Measurements from ENCODE around the gene SAMD9.
"Not testable (repeated sequence)": the region's sequence is repeated elsewhere in the genome, so short reads cannot be mapped to it uniquely, and the experiment has no call there.

The SAMD9 gene

DNA sequence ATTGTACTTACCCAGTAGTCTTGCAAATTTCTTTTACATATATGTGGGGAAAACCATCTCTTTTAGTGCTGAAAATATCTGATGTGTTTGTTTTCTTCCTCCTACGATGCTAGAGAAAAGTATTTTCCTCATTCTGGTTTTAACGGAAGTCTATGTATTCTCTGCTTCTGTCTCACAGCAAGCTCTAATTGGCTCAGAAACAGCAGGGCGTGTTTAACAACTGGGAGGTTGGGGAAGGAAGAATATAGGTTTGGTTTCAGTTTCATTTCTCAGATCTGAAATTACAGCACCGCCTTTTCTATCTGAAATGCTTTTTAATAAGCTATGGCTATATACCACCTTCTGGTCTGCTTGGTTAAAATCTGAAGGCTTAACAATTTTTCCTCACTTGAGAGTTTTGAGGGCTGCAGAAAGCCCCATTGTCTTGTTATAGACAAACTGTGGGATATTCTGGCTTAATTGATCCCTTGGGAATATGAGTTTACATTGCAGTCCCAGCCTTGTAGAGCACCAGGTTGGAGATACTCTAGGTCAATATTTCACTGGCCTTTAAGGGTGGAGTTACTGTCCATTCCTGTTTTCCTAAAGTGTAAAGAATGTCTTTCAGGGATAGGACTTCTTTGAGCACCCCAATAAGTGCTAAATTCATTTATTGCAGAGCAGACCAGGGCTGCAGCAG lies at the start of gene SAMD9:
TSS of gene SAMD9 (minus strand) at position 128 of the 679 bp plus-strand sequence. CDS start 11,882 bp downstream, outside the sequence.
- peak; percentile 56 for DNase-seq

DNA sequence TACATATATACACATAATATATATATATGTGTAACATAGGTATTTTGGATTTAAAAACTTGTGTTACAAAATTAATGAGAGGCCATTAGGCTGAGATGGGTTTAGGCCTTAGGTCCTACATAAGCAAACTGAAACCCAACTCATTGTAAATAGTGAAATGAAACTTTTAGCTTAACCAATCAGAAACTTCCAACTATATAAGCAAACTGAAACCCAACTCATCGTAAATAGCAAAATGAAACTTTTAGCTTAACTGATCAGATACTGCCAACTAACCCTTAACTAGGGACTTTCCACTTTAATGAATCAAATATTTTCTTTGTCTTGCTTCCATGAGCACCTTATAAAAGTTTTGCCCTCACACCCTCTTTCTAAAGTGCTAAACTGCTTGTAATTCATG lies 47.7 kb upstream of the SAMD9 start:
- DNase-seq, result no peak

DNA sequence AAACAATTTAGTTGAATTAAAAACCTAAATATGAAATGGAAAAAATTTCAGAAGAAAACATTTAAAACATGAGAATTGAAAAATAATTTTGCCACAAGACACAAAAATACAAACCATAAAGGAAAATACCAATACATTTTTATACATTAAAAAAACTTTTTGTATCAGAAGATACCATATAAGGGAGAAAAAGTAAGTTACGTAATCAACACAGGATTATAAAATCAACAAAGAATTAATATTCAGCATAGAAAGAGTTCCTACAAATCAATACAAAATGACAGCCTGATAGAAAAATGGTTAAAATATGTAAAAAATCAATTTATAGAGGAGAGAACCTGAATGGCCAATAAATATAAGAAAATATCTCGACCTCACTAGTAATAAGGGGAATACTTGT lies 47.0 kb upstream of the SAMD9 start:
- DNase-seq, result no peak

DNA sequence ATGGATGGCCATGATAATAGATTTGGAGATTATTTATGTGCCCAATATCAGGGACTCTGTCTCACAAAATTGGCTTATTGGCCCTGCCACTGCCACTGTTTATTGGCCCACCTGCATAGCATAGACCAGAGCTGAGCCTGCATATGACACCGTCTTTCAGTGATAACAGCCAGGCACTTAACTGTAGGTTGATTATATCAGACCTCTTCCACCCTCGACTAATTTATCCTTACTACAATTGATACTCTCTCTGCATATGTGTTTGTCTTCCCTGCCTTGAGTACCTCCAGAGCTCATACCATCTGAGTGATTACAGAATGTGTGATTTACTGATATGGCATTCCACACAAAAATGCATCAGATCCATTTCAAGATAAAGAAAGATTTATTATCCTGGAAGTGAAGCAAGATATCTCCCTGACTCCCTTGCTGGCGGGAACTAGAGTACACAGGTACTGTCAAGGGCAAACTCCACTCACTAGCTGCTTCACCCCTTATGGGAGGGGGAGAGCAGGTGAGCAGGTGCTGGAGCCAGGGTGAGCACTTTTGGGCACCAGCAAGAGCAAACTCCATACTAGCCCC lies 43.5 kb upstream of the SAMD9 start:
- DNase-seq, result no peak

DNA sequence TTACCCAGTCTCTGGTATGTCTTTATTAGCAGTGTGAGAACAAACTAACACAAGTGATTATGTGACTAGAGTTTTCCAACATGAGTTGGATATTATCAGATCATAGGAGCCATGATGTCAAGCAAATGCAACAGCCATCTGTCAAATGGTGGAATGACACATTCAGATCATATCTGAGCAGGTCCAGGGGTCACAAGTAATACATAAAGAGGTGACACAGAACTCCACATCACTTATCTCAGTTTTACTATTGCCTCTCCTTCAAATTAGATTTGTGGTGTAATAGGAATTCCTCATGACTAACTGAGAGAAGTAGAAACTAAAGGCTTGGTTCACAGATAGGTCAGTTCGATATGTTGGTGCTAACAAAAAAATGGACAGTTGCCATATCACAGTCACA lies 42.6 kb upstream of the SAMD9 start:
- no peak for DNase-seq

DNA sequence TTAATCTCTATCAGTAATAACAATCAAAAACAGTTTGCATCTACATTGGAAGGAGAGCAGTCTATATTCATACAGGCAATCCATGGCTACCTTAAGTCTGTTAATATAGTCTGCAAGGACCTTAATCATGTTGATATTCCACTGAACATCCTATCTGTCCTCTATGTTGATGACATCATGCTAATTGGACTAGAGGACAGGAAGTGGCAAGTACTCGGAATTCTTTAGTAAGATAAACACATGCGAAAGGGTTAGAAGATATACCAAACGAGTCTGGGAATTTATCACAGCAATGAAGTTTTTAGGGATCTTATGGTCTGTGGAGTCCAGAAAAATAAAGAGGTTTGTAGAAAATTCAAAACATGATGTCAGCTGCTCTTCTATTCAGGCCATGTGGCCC lies 41.7 kb upstream of the SAMD9 start:
- no peak for DNase-seq

DNA sequence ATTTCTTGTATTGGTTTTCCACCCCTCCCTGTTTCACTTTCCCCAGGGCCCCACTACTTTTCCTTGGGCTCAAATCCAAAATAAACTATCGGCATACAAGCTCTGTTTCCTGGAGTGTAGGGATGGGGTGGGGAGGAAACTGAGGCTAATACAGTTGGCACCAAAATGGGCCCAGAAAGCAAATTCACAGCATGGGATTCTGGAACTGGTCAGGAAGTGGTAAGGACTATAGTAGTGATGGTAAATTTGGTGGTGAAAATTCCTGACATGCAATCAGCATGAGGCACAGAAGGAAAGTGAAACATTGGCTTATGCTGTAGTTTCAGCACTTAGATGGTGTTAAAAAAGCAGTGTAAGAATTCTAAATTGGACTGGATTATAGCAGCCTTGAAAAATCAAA lies 39.1 kb upstream of the SAMD9 start:
- DNase-seq, result no peak

DNA sequence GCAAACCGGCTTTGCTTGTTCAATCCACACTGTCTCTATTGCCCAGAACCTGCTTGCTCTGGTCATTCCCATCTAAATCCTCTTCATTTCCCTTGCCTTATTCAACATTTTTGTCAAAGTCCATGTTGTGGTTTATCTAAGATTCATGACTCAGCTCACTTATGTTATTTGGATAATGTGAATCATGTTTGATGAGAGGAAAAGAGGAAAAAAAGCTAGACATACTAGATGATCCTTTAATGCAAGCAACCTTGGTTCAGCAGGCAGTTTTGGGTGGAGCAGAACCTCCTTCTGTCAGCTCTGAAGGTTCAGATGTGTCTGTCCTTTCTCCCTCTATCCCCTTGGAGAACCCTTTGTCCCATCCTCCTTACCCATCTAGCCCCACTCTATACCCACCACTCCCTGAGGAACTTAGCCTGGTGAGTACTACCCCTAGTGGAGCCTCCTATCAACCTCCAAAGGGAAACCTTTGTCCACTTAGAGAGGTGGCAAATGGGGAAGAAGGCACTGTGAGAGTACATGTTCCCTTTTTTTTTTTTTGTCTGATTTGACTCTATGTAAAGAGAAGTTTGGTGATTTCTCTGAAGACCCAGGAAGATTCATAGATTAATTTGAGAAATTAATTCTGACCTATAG lies 32.5 kb upstream of the SAMD9 start:
- no peak for DNase-seq

DNA sequence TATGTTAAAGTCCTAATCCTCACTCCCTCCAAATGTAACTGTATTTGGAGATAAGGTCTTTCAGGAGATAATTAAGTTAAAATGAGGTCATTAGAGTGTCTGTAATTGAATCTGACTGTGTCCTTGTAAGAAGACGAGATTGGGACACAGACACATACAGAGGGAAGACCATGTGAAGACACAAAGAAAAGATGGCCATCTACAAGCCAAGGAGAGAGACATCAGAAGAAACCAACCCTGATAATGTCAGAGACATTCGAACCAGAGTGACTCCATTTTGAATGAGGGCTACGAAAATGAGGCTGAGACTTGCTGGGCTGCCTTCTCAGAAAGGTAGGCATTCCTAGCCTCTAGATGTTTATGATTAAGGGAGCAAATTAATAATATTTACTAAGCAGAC lies 30.9 kb upstream of the SAMD9 start:
- DNase-seq, result no peak

DNA sequence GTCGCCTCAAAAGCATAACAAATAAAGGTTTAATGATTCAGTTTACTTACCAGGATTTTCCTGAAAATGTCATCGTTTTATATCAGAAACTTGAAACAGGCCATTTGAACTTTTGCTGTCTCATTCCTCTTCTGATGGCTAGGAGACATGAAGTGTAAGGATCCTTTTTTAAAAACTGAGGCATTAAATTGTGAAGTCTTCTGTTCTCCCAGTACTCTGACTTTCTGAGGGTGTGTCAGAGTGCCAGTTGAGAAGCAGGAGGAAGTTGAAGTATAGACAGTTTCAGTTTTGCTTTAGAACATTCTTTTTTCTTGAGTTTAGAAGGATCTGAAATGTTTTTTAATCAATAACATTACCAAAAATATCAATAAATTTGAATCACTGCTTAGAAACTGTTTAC lies 30.4 kb upstream of the SAMD9 start, which contains the start of gene SAMD9L:
TSS of gene SAMD9L (minus strand) at position 242 of the 400 bp plus-strand sequence. CDS start 12,414 bp downstream, outside the sequence.
- no peak for DNase-seq

DNA sequence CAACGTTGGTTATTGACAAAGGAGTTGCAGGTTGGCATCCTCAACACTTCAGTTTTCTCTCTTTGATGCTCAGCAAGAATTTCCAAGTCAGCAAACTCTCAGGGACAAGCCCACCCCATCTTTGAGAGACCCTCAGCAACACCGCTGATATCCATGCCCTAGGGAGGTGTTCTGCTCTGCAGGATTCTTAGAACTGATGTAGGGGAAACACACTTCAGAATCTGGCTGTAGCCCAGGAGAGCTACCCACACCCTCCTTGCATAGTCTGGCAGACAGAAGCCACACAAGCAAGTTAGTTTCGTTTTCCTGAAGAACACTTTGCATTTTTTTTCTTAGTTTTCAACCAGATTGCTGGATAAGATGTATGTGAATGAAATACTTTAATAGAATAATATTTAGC lies 29.6 kb upstream of the SAMD9 start:
- DNase-seq, result no peak

DNA sequence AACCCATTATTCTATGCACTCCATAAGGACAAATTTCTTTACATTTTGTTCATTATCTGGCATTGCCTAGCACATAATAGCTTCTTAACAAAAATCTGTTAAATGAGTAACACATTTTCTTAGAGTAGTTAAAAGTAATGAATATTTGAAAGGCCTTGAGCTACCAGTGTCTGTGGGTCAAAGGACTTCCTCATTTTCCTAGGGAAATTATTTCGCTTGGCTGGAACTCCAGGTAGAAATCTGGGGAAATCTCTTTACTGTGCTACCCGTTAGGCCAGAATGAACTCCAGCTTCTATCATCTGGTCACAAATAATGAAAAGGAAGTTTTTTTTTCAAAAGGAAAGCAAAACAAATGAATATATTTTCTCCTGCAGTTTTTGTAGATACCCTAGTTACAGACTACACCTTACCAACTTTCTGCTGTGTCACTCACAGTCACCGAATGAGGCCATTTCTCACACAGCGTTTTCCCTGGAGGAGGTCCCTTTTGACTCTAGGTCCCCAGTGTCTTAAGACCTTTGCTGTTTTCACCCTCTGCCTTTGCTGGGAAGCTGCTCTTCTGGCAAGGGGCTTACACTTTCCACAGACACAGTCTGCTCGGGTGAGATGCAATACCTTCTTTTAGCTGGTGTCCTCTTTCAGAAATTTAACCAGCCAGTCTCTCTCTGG lies 28.8 kb upstream of the SAMD9 start:
- DNase-seq, result no peak

DNA sequence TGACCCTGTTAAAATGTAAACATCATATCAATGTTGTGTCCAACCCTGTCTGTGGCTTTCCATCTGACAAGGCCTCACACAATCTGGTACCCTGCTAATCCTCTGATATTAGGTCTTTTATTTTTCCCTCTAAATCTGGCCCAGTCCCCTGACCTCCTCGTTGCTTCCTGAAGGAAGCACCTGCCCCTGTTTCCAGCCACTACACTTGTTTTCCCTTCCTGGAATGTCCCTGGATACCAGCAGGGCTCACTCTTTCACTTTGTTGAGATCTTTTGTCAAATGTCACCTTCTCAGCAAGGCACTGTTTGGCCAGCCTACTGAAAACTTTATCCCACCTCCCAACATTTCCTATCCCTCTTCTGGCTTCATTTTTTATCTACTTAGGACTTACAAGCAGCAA lies 28.3 kb upstream of the SAMD9 start:
- DNase-seq, result no peak

DNA sequence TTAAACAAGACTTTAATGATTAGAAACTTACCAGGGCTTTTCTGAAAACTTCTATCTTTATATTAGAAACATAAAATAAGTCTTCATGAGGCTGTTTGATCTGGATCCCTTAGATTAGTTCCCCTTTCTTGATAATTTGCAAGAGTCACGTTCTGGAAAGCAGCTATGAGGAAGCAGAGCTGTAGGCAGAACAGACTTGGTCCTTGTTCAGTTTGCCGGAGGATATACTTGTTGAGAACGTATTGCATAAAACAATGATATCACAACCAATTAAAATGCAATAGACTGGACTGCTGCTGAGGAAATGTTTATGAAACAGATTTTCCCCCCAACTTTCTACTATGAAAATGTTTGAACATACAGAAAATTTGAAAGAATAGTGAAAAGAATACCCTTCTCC lies 27.6 kb upstream of the SAMD9 start:
- DNase-seq, result no peak

DNA sequence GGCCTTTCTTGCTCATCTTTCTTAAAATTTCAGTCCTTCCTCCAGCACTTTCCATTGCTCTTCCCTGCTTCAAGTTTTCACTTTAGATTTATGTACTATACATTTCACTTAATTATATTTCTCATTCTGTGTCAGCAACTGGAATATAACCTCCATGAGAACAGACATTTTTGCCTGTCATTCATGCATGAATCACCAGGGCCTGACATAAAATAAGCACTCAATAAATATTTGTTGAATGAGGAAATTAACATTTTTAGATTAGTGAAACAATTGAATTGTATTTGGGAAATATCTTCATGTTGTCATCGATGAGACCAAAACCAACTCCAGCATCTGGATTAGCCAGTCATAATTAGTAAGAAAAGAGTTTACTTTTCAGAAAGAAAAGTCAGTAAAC lies 24.3 kb upstream of the SAMD9 start:
- DNase-seq, result no peak

DNA sequence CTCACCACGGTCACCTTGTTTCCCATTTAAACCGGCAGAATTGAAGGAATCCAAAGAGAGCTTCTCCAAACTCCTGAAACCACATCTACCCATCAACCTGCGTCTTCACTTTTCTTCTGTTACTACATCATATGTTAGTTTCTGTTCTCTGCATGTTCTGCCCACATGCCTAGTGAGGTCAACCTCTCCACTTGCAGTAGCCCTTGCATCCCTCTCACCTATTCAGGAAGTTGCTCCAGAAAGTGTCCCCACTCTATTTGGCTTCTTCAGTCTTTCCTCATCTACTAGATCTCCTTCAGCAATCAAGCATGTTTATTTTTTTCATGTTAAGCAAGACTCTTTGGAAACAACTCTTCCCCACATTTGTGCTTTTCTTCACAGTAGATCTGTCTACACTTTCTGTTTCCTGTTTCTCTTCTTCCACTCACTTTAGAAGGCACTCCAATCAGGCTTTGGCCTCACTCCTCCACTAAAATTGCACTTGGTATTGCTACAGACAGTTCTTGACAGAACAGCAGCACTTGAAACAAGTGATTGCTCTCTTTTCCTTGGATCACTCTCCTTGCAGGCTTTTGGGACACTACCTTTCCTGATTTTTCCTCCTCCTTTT lies 22.9 kb upstream of the SAMD9 start:
- DNase-seq, result no peak

DNA sequence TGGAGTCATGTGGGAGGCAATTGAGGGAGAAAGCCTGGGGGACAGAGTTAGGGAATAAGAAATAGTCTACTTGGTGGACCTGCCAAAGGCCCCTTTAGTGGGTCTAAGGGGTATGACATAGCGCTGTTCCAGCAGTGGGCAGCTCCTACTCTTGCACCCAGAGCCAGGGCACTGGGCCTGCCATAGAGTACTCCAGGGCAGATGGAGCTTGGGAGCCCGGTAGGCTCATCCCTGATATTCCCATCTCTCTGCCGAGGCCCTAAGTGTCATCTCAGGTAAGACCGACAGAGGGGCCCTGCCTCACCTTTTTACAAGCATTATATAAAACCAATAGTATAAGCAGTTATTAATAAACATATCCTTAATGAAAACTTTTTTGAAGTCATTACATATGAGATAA lies 20.8 kb upstream of the SAMD9 start:
- no peak for DNase-seq

DNA sequence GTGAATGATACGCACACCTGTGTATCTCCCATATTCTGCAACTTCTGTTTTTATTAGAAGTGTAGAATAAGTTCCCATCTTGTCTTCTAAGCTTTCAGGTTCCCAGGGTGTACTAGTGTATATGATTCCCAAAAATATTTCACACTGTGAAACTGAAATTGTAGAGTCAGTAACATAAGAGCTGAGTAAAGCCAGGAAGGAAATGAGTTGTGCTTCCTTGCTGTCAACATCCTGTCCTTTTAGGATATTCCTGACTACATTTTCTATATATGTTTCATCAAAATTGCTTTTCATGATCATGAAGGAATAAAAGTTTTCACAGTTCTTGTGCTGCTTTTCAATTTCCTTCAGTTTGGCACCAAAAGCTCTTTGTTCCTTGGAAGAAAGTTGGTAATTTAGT lies 15.2 kb upstream of the SAMD9 start:
- DNase-seq, result no peak

DNA sequence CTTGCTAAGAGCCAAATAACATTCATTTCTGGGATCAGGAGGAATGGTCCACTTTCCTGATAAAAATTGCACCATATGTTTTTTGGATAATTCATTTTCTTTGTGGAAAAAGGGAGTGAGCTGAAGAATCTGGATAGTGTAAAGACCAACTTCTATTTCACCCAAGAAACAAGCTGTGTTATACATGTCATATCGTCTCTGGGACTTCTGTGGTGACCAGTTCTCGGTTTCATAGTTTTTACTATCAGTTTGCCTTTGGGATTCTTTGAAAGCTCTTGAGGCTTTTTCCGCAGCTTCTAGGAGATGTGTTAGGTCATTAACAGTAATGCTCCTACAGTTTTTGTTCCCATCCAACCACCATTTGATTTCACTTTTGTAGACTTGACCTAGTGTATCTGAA lies 14.4 kb upstream of the SAMD9 start:
- no peak for DNase-seq

DNA sequence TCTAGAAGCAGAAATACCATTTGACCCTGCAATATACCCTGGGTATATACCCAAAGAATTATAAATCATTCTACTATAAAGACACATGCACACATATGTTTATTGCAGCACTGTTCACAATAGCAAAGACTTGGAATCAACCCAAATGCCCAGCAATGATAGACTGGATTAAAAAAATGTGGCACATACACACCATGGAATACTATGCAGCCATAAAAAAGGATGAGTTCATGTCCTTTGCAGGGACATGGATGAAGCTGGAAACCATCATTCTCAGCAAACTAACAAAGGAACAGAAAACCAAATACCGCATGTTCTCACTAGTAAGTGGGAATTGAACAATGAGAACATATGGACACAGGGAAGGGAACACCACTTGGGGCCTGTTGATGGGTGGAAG lies 9.2 kb upstream of the SAMD9 start:
- DNase-seq, result not testable (repeated sequence)

DNA sequence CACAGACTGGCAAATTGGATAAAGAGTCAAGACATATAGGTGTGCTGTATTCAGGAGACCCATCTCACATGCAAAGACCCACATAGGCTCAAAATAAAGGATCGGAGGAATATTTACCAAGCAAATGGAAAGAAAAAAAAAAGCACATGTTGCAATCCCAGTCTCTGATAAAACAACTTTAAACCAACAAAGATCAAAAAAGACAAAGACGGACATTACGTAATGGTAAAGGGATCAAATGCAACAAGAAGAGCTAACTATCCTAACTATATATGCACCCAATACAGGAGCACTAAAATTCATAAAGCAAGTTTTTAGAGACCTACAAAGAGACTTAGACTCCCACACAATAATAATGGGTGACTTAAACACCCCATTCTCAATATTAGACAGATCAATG lies 5.8 kb upstream of the SAMD9 start:
- DNase-seq, result not testable (repeated sequence)

DNA sequence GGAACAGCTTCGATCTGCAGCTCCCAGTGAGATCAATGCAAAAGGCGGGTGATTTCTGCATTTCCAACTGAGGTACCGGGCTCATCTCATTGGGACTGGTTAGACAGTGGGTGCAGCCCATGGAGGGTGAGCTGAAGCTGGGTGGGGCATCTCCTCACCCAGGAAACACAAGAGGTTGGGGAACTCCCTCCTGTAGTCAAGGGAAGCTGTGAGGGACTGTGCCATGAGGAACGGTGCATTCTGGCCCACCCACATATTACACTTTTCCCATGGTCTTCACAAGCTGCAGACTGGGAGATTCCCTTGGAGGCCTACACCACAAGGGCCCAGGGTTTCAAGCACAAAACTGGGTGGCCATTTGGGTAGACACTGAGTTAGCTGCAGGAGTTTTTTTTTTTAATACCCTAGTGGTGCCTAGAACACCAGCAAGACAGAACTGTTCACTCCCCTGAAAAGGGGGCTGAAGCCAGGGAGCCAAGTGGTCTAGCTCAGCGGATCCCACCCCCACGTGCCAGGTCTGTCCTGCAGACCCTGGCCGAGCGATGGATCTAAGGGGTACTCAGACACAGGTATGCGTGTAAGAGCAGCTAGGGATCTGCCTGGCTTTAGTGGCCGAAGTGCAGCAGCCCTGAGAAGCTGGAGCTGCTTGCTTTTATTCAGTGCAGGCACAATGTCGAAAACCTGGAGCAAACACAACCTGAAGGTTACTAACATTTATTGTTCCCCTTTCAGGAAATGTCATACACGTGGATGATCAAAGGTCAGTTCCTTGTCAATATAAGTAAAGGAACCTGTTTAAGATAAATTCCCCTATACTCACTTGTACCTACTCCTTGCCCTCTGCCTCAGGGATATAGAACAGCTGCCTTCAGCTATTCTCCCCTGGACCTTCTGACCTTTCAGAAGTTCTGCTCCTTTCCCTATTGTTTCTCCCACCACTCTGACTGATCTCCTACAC lies 3.1 kb upstream of the SAMD9 start:
- DNase-seq, result no peak
